DND-41 (cell line): Measurements from ENCODE around the gene POLR2J.

Source experiments
- CTCF ChIP-seq: IDR thresholded peaks from 2 replicates; pipeline ENCODE4 v1.5.1; 2012; ENCODE audit warnings: borderline replicate concordance, low read length, moderate library complexity, mild to moderate bottlenecking; ENCODE audit not compliant: poor library complexity, severe bottlenecking; ENCODE audit errors: extremely low read depth
- EZH2 ChIP-seq: IDR thresholded peaks from 3 replicates; pipeline ENCODE4 v1.6.1; 2012; ENCODE audit warnings: borderline replicate concordance, low read depth, mild to moderate bottlenecking, moderate library complexity, low read length, inconsistent platforms; ENCODE audit not compliant: severe bottlenecking

GRCh38 chr7:102463841-102464576, 14.7 kb downstream of the POLR2J start:
- TF ChIP-seq CTCF = no peak
- no peak for TF ChIP-seq EZH2
